ENCODE data around the gene PERM1.
A peak's percentile ranks its signal among the peaks of the same experiment; 100 is the strongest.

Gene PERM1

GRCh38 chr1:941015-941587 is 40.8 kb downstream of the PERM1 start:
- peaks cover 12% of the 10 kb centered on the region for H3K36me3 ChIP-seq (replicated peaks)
- no peak overlapping the region for H3K27ac ChIP-seq
- H3K27me3 ChIP-seq (replicated peaks), result peaks cover 7% of the 10 kb centered on the region
- TF ChIP-seq CTCF (IDR thresholded peaks at IDR 0.05; ENCODE audit: low read depth, low read length, missing control alignments), result no peak
- H3K4me3 ChIP-seq (ENCODE audit: low read depth, low read length), result peak overlapping the region; percentile 38
- in situ Hi-C loops (cut with HindIII; ENCODE audit: low pct_ligation_motif_present, low sequenced_read_pairs), result no loop called here
- no peak for DNase-seq

- no peak overlapping the region for H3K27ac ChIP-seq
- in situ Hi-C loops (cut with HindIII; ENCODE audit: low pct_ligation_motif_present, low sequenced_read_pairs), result no loop called here
- H3K27me3 ChIP-seq (replicated peaks), result peaks cover 14% of the 10 kb centered on the region
- peak overlapping the region; percentile 38 for H3K4me3 ChIP-seq (ENCODE audit: low read depth, low read length)
- H3K36me3 ChIP-seq (replicated peaks), result peaks cover 6% of the 10 kb centered on the region
- no peak for TF ChIP-seq CTCF (IDR thresholded peaks at IDR 0.05; ENCODE audit: low read depth, low read length, missing control alignments)
- DNase-seq, result peak; percentile 34
Measured at GRCh38 chr1:940107-941014, 41.5 kb downstream of the PERM1 start.

- DNase-seq, result no peak
- Histone ChIP-seq H3K27me3 (replicated peaks) (peaks cover 20% of the 10 kb centered on the region), H3K4me3 (ENCODE audit: low read depth, low read length) (peak overlapping the region; percentile 5), H3K36me3 (replicated peaks) (no peaks in the 10 kb centered on the region), H3K27ac (no peak overlapping the region)
- peak; percentile 4 for TF ChIP-seq CTCF (IDR thresholded peaks at IDR 0.05; ENCODE audit: low read depth, low read length, missing control alignments)
- in situ Hi-C loops (cut with HindIII; ENCODE audit: low pct_ligation_motif_present, low sequenced_read_pairs), result no loop called here
Measured at GRCh38 chr1:939511-940106, 42.3 kb downstream of the PERM1 start.

GRCh38 chr1:938711-939489 is 43.0 kb downstream of the PERM1 start:
- no peak for DNase-seq
- TF ChIP-seq CTCF (IDR thresholded peaks at IDR 0.05; ENCODE audit: low read depth, low read length, missing control alignments), result peak; percentile 24
- in situ Hi-C loops (cut with HindIII; ENCODE audit: low pct_ligation_motif_present, low sequenced_read_pairs), result no loop called here
- Histone ChIP-seq H3K27ac (no peak overlapping the region), H3K4me3 (ENCODE audit: low read depth, low read length) (no peak overlapping the region), H3K27me3 (replicated peaks) (peaks cover 20% of the 10 kb centered on the region), H3K36me3 (replicated peaks) (no peaks in the 10 kb centered on the region)

GRCh38 chr1:938088-938683 is 43.7 kb downstream of the PERM1 start:
- no peak for DNase-seq
- no peak overlapping the region for H3K27ac ChIP-seq
- TF ChIP-seq CTCF (IDR thresholded peaks at IDR 0.05; ENCODE audit: low read depth, low read length, missing control alignments), result peak; percentile 60
- H3K36me3 ChIP-seq (replicated peaks), result no peaks in the 10 kb centered on the region
- peaks cover 22% of the 10 kb centered on the region for H3K27me3 ChIP-seq (replicated peaks)
- in situ Hi-C loops (cut with HindIII; ENCODE audit: low pct_ligation_motif_present, low sequenced_read_pairs), result no loop called here
- H3K4me3 ChIP-seq (ENCODE audit: low read depth, low read length), result no peak overlapping the region
